ENCODE measurements around the gene DEPDC1B. TPM values are rescaled to one million over a fixed set of nuclear protein-coding genes. Genes with fewer than 3 reads are reported as not detected.

Gene DEPDC1B
- total and polyA plus RNA-seq, 2 experiments from 2014 or later, result 38.3 to 67.9 TPM

GRCh38 chr5:60604771-60605170, 95.2 kb downstream of the DEPDC1B start (continued):
- no peak for TF ChIP-seq ZNF462 (CRISPR knock-in tag; IDR thresholded peaks at IDR 0.05)

DNA sequence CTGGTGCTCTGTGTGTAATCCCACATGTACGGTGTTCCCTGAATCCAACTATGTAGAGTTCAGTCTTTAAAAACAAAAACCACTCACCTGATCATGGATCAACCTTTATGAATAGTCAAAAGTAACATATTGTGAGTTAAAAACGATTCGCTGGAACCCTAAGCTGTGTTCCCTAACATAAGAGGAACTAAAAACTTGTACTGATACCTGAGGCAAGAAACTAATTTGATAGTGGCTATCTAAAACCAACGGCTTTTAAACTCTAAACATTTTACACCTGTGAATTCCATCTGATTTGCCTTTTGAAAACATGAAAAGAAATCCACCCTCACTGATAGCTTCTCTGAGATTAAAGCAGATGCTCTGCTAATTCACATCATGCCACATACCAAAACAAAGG, 101.5 kb downstream of the DEPDC1B start:
- Mint-ChIP-seq H3K4me3 (no peak overlapping the region), H3K27me3 (ENCODE audit: insufficient read depth, low read depth, poor library complexity) (peaks cover 2% of the 10 kb centered on the region), H3K9me3 (no peaks in the 10 kb centered on the region), H3K36me3 (ENCODE audit: low read depth) (peaks cover 21% of the 10 kb centered on the region), H3K4me1 (peaks cover 5% of the 10 kb centered on the region; the same call in 2 of the 3 replicates), H3K27ac (no peak overlapping the region)
- ATAC-seq (no peak), DNase-seq (ENCODE audit: low spot score) (no peak)
- Histone ChIP-seq H3K27me3 (ENCODE audit: insufficient read depth) (no peaks in the 10 kb centered on the region), H3K36me3 (ENCODE audit: insufficient read depth) (no peaks in the 10 kb centered on the region), H3K4me1 (ENCODE audit: insufficient read depth) (no peaks in the 10 kb centered on the region), H3K4me2 (no peak overlapping the region), H3K9me2 (ENCODE audit: insufficient read depth) (no peaks in the 10 kb centered on the region), H3F3A (replicated peaks; ENCODE audit: low read depth) (no peaks in the 10 kb centered on the region), H4K20me1 (replicated peaks; ENCODE audit: insufficient read depth) (no peaks in the 10 kb centered on the region), H2AFZ (no peak overlapping the region), H3K4me3 (no peak overlapping the region), H3K79me2 (replicated peaks; ENCODE audit: insufficient read depth) (no peaks in the 10 kb centered on the region), H3K27ac (ENCODE audit: low read depth) (no peak overlapping the region)
- TF ChIP-seq ZNF462 (CRISPR knock-in tag; IDR thresholded peaks at IDR 0.05), result no peak
- TF ChIP-seq POLR2AphosphoS5 (IDR thresholded peaks at IDR 0.05; ENCODE audit: low read depth), result no peak
- no peak for TF ChIP-seq EZH2 (IDR thresholded peaks at IDR 0.05; ENCODE audit: low read depth, unreplicated experiment)
- no peak for TF ChIP-seq CREB1 (CRISPR knock-in tag; IDR thresholded peaks at IDR 0.05; ENCODE audit: low read depth)
- no peak for TF ChIP-seq ZNF114 (CRISPR knock-in tag; IDR thresholded peaks at IDR 0.05)
- TF ChIP-seq ZNF331 (CRISPR knock-in tag; IDR thresholded peaks at IDR 0.05; ENCODE audit: low read depth), result no peak

Measured in GM23338 (cell line).